Esophagus muscularis mucosa (tissue), 4 donors: ENCODE results near the gene PDIA6. TPM values are rescaled to one million over a fixed set of nuclear protein-coding genes. Genes with fewer than 3 reads are reported as not detected.

Source experiments
- DNase-seq: peaks from one replicate; pipeline ENCODE4 v3.0.0-alpha.2; 2017; ENCODE audit errors: extremely low spot score
- H3K27ac ChIP-seq, 4 donors: fragments of 200-600 bp; sonication (generic); replicated peaks in 1 of 4; 1 replicate in 3 of 4; 2 replicates in 1 of 4; pipeline ENCODE4 v1.5.1; 2016 to 2019; ENCODE audit warnings: mild to moderate bottlenecking in 1 of 4
- H3K27me3 ChIP-seq, 4 donors: fragments of 200-600 bp; sonication (generic); one replicate each; pipeline versions ENCODE4 v1.5.1 to v1.6.0; 2016 to 2019
- H3K36me3 ChIP-seq, 4 donors: fragments of 200-600 bp; sonication (generic); one replicate each; pipeline ENCODE4 v1.5.1; 2016 to 2019
- H3K4me1 ChIP-seq, 4 donors: fragments of 200-600 bp; sonication (generic); one replicate each; pipeline ENCODE4 v1.5.1; 2016 to 2019
- H3K4me3 ChIP-seq, 4 donors: fragments of 200-600 bp; sonication (generic); 1 replicate in 2 of 4; 2 replicates in 2 of 4; pipeline ENCODE4 v1.5.1; 2016 to 2019; ENCODE audit warnings: mild to moderate bottlenecking in 4 of 4, moderate library complexity in 1 of 4
- H3K9me3 ChIP-seq, 4 donors: fragments of 200-600 bp; sonication (generic); 1 replicate in 3 of 4; 2 replicates in 1 of 4; pipeline ENCODE4 v1.5.1; 2016 to 2019
- CTCF ChIP-seq, 3 experiments: fragments of 200-600 bp in 2 of 3; fragments of 450-650 bp in 1 of 3; sonication (generic) in 2 of 3; IDR thresholded peaks; one replicate each; pipeline ENCODE4 v1.5.1; 2017 to 2019; ENCODE audit warnings: antibody characterized with exemption in 3 of 3, mild to moderate bottlenecking in 2 of 3, moderate library complexity in 1 of 3
- EP300 ChIP-seq: sonication (generic); formaldehyde crosslinking; IDR thresholded peaks from one replicate; pipeline ENCODE4 v1.6.1; 2017; ENCODE audit warnings: antibody characterized with exemption
- POLR2A ChIP-seq: fragments of 450-650 bp; IDR thresholded peaks from one replicate; pipeline ENCODE4 v1.6.1; 2017; ENCODE audit warnings: antibody characterized with exemption, moderate library complexity, mild to moderate bottlenecking, low read depth
- POLR2AphosphoS5 ChIP-seq, 2 donors: sonication (generic); formaldehyde crosslinking; IDR thresholded peaks; one replicate each; pipeline ENCODE4 v1.6.1; 2017; ENCODE audit warnings: antibody characterized with exemption in 2 of 2
- WGBS: methylation state at CpG from one replicate; pipeline ENCODE4 v1.1.5; 2018; 5-methylcytosine and 5-hydroxymethylcytosine counted together
- intact Hi-C: fragments of 100-400 bp; cut with DNase I; formaldehyde crosslinking; loops from one replicate; pipeline ENCODE4 v1.15.1; 2023
- small RNA-seq, 3 donors: library from RNA; depleted of rRNA; stranded (forward); fragments of <200 nt; gene quantifications; one replicate each; pipeline ENCODE3, GENCODE V24; 2016
- total RNA-seq, 4 donors: library from RNA; depleted of rRNA; stranded (reverse); fragments of >200 nt; gene quantifications; one replicate each; pipeline versions ENCODE4 v1.1.0 to v1.2.1, GENCODE V29; 2016

PDIA6 gene
- total RNA-seq, 4 donors from 2014 or later, result 64.8 to 99.7 (median 85.3) TPM

GRCh38 chr2:10733980-10734379, 78.6 kb downstream of the PDIA6 start:
- no peak for DNase-seq
- Histone ChIP-seq H3K27ac (no peak overlapping the region), H3K27me3 (peaks cover 0 to 5% (median 0%) of the 10 kb centered on the region in 4 donors), H3K9me3 (no peaks in the 10 kb centered on the region), H3K4me3 (no peak overlapping the region), H3K4me1 (no peaks in the 10 kb centered on the region), H3K36me3 (no peaks in the 10 kb centered on the region)
- TF ChIP-seq EP300 (no peak), POLR2A (no peak), CTCF (IDR thresholded peaks at IDR 0.05) (no peak), POLR2AphosphoS5 (IDR thresholded peaks at IDR 0.05) (no peak)
- intact Hi-C loops, result no loop called here
- WGBS, result 77% methylated on average over 5 of the region's 5 CpGs

- Histone ChIP-seq H3K27me3 (peaks cover 0 to 5% (median 0%) of the 10 kb centered on the region in 4 donors), H3K4me3 (no peak overlapping the region), H3K9me3 (no peaks in the 10 kb centered on the region), H3K4me1 (no peaks in the 10 kb centered on the region), H3K36me3 (no peaks in the 10 kb centered on the region), H3K27ac (no peak overlapping the region)
- no peak for DNase-seq
- TF ChIP-seq EP300 (no peak), POLR2AphosphoS5 (IDR thresholded peaks at IDR 0.05) (no peak), CTCF (IDR thresholded peaks at IDR 0.05) (no peak), POLR2A (no peak)
- WGBS, result 48% methylated on average over 6 of the region's 6 CpGs
- intact Hi-C loops, result no loop called here
Observed at GRCh38 chr2:10733566-10733925, 79.0 kb downstream of the PDIA6 start.

Small RNA genes within 50 kb of the gene (small RNA-seq; reads per million reads assigned to genes)
- gene RNU7-138P, result 0 reads per million in 3 donors
- 0 reads per million in 3 donors for gene RNU7-176P

Other genes with a start within 250 kb of the PDIA6 start
- gene NOL10, start 122.8 kb downstream of the PDIA6 start, total RNA-seq, result 10 to 100 TPM; 20.2 to 33.0 (median 24.0) TPM
- gene ATP6V1C2, start 91.2 kb downstream of the PDIA6 start, total RNA-seq, result under 1 TPM in 1 of 4 donors, not detected in 3; 0.17 TPM
- 10 to 100 TPM; 20.2 to 51.7 (median 44.4) TPM for gene KCNF1, start 99.1 kb upstream of the PDIA6 start, total RNA-seq